Stimulated activated CD8-positive, alpha-beta memory T cell treated with anti-CD3 and anti-CD28 coated beads, Interleukin-15, amount 100 ng/mL, for 24 hours (primary cell): ENCODE results near the gene UVRAG.
"Not testable (repeated sequence)": the region's sequence is repeated elsewhere in the genome, so short reads cannot be mapped to it uniquely, and the experiment has no call there.

ENCODE experiments used
- DNase-seq: peaks from one replicate; pipeline ENCODE4 v3.0.0-alpha.2; 2020; ENCODE audit warnings: low read depth

Gene UVRAG

DNA sequence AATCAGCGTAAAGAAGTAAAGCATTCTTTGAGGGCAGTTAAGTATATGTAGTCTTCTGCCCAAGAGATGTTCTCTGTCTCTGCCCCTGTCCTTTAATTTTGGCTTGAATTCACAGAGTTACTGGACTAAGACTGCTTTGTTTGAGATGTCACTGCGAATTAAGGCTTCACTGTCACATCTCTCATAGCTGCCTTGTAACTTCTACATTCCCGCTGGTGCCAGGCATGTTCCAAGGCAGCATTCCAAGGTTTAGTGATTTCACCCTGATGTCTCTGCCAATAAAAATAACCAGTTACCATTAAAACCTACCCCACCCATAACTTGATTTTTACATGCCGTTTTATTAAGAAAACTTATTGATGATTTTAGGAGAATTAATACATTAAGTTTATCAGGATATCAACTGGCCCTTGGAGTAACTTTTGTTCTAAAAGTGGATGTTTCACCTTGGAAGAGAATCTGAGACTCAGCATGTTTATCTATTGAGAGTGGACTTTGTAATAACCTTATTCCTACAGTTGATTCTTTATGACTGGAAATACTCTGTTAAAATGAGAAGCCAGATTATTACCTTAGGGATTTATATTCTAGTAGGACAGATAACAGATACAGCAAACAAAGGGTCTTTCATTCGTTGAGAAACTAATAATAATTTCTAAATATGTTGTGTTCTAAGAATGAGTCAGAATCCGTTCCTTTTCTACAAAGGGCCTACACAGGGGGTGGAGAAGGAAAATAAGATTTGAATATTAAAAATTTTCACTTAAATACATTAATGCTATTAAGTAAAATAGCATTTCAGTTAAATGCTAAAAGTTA lies 110.2 kb downstream of the UVRAG start:
- no peak for DNase-seq

DNA sequence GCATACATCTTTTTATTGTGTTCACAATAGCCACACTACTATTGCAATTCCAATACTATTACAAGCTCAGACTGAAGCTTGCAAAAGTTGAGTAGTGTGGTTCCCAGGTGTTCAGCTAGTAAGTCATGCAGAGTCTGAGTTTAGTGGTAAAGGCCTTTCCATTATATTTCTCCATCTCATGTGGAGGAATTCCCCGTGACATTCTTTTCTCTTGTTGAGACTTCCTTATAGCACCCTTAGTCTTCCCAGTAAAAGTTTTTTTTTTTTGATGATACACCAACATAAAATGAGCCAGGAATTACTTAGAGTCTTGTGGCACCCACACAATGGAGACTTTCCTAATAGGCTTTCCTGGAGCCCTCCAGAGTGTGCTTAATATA lies 110.8 kb downstream of the UVRAG start:
- no peak for DNase-seq

DNA sequence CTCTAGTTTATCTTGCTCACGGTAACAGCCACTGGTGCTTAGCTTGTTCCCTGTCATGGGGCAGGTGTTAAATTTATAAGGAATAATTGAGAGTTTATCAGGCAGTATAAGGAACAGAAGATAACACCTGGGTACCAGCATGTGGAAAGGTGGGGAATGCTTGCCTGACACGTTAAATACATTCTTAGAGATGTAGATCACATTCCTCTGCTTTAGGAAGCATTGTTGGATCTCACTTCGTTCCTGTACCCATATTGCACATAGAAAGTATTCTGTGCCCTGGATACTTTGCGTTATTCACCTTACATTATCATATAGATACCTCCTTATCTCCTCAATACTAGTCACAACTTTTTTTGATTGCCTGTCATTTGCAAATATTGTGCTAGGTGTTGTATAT lies 114.7 kb downstream of the UVRAG start:
- DNase-seq = no peak

DNA sequence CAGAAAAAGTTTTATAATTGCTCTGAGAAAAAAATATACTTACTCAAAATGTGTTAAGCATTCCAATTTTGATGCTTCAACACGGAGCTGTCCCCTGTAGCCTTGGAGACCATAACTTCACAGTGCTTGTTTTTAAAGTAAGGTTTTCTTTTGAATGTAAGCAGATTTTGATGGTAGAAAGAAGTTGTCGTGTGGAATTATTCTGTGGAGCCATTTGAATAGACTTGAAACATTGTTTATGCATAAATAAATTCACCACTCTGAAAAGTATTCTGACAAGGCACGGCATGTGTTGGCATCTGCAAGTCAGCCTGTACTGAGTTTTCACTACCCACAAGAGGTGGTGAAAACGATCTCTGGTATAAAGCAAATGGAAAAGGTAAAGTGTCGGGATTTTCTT lies 115.5 kb downstream of the UVRAG start:
- DNase-seq = no peak

DNA sequence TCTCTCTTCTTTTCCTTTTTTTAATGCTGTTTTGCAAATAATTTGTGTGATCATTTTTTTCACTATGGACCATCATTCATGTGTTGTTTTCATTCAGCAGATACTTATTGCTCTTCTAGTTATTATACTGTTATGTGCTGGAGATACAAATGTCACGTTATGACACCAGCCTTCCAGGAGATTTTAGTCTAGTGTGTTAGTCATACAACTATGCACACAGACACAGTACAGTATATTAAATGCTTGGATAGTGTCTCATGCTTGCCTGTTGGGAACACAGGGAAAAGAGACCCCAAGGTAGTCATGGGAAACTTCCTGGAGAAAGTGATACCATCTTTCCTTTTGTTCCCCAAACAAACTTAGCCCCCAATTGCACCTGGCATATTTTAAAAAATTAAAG lies 116.1 kb downstream of the UVRAG start:
- DNase-seq = no peak

DNA sequence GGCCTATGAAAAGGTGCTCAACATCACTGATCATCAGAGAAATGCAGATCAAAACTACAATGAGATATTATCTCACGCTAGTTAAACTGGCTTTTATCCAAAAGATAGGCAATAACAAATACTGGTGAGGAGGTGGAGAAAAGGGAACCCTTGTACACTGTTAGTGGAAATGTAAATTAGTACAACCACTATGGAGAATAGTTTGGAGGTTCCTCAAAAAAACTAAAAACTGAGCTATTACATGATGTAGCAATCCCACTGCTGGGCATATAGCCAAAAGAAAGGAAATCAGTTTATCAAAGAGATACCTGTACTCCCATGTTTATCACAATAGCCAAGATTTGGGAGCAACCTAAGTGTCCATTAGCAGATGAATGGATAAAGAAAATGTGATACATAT lies 118.7 kb downstream of the UVRAG start:
- DNase-seq = not testable (repeated sequence)

DNA sequence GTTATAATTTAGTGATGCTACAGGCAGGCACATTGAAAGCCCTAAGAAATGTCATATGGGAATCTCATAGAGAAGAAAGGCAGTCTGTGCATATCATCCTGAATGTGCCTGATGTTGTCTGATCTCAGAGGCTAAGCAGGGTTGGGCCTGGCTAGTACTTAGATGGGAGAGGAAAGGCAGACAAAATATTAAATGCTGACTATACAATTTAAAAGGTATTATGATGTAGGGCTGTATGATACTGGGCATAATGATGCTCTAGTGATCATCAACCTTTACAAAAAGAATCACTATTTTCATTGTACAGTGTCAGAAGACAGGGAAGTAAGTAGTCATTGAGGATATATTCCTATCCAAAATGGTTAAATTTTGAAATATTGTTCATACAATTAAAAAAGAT lies 119.8 kb downstream of the UVRAG start:
- DNase-seq = no peak

DNA sequence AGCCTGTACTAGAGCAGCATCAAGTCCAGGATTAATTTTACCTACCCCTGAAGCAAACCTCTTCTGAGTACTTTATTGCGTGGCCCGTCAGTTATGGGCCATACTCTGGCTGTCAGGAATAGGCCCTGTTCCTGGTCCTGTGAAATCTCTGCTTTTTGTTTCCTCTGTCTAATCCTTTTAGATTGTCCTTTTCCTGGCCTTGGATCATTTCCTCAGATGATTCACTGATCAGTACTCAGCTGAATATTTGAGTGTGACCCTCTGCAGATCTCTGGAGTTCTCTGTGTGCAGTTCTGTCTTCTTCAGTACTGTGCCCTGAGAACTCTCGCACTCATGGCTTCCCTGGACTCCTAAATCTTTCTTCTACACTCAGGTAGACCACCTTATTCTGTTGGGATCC lies 123.5 kb downstream of the UVRAG start:
- DNase-seq = no peak

DNA sequence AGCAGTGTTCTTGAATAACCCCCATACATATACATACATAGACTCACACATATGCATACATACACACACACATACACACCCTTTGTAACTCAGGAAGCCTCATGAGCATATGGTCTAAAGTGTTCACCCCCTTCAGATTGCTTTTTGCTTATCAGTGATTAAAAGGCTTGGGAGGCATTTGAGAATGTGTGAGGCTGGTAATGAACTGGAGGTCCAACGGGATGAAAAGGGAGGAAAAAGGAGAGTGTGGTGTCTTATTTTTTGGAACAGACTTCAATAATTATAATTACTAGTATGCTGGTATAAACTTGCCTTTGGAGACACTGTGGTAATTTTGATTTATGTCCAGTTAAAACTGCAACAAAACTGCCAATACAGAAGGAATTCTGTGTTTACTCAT lies 124.5 kb downstream of the UVRAG start:
- DNase-seq = no peak

DNA sequence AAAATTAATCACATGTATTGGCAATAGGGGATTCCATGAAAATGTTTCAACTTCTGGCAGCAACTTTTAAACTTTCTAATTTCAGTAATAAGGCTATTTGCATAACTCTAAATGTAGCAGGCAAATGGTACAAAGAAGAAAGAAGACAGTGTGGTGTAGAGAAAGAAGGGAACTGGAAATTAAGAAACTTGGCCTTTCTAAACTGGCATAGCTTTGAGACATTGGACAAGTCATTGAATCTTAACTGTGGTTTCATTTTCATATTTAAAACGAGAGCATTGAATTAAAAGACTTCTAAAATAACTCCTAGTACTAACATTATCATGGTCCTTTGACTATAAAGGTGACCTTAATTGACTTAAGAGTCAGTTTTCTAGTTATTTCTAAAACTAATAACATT lies 125.0 kb downstream of the UVRAG start:
- DNase-seq = no peak

DNA sequence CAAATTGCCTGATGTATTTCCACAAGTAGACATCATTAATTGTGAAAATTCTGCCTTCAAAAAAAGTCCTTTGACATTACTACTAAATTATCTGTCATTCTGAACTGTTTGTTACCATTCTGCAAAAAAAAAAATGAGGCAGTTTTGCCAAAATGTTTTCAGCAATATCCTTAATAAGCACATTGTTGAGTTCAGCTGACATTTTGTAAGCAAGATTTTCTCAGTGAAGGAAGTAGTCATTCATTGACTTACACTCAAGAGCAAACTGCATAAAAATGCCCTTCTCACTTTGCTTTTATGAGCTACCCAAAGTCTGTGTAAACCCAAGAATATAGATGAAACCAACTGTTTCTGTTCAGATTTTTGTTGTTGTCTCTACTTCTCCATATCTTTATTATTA lies 125.9 kb downstream of the UVRAG start:
- no peak for DNase-seq

DNA sequence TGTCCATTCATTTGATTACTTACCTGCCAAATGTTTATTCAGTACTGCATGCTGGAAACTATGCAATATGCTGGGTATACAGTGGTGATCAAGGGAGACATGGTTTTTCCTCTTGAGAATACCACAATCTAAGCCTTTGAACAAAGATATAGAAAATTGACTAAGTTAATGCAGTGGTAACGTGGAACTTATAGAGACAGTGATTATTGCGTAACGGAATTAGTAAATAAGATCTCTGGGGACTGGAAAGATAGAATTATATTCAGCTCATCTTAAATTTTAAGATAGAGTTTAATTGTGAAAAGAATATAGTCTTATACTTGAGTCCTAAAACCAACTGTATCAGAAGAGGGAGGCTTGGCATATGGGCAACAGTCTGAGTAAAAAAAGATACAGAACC lies 129.5 kb downstream of the UVRAG start:
- no peak for DNase-seq

DNA sequence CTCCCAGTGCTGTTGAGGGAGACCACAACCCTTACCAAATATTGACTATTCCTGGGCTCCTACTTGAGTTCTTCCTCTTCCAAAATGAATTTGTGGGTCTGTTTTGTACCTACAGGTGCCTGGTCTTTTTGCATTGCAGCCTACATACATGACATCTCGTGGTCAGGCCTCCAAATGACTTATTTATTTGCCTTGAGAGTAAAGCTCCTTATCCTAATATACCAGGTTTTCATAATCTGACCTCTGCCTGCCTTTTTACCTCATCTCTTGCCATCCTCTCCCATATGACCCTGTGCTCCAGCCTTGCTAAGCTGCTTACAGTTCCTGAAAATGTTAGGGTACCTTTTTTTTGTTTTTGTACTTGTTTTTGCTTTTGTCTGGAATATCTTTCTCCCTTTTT lies 130.4 kb downstream of the UVRAG start:
- DNase-seq = no peak

DNA sequence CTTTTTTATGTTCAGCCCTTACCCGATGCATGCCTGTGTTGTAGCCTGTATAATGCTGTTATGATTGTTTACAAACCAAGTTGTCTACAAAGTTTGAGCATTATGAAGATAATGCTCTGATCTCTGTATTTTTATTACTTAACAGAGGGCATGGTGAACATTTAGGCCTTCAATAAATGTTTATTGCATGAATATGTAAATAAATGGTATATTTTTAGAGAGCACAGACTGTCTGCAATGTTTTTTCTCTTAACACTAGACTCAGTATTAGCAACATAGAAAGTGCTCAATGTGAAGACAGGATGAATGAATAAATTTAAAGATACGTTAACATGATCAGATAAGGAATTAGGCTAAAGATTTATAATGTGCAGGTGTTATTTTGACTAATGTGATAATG lies 130.9 kb downstream of the UVRAG start:
- no peak for DNase-seq

DNA sequence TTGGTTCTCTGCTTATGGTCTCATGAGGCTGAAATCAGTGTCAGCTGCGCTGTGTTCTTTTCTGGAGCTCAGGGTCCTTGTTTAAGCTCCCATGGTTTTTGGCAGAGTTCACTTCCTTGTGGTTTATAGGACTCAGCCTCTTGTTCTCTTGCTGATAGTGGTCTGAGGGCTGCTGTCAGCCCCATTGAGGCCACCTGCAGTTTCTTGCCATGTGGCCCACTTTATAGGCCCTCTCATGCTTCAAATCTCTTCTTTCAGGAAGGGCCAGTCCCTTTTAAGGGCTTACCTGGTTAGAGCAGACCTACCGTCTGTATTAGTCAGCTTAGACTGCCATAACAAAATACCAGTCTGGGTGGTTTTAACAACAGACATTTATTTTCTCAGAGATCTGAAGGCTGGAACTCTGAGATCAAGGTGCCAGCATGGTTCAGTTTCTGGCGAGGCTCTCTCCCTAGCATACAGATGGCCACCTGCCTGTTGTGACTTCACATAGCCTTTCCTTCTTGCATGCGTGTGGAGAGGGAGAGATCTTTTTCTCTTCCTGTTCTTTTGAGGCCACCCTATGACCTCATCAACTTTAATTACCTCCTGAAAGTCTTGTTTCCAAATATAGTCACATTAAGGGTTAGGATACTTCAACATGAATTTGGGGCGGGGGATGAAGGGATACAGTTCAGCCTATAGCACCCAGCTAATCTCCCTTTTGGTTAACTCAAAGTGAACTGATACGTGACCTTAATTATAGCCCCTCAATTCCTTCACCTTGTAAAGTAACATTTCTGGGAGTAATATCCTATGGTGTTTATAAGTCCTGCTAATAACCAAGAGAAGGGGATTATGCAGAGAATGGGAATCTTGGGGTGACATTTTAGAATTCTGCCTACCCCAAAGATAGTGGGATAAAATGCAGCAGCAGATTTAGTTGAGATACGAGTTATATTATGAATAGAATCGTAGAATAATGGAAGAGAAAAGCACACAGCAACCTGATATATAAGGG lies 131.8 kb downstream of the UVRAG start:
- no peak for DNase-seq

DNA sequence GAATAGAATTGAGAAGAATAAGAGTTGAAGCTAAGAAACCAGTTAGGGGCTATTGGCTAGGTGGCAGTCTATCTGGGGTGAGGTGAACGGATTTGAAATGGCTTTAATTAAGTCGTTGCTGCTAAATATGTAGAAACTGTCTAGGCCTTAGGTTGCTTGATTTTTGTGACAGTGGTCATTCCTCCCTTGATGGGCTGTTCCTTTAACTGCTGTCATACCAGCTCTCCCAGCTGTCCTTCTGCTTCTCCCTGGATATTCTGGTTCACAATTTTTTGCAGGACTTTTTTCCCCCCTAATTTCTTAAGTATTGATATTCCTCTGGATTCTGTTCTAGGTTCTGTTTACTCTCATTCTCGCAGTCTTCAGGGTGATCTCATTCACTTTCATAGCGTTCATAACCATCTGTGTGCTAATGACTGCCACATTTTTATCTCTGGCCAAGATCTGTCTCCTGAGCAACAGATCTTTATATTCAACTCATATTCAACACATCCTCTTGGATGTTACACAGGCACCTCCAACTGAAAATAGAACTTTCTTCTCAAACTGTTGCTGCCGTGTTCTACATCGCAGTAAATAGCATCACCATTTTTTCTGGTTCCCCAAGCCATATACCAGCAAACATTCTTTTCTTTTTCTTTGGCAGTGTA lies 134.1 kb downstream of the UVRAG start:
- DNase-seq = no peak

DNA sequence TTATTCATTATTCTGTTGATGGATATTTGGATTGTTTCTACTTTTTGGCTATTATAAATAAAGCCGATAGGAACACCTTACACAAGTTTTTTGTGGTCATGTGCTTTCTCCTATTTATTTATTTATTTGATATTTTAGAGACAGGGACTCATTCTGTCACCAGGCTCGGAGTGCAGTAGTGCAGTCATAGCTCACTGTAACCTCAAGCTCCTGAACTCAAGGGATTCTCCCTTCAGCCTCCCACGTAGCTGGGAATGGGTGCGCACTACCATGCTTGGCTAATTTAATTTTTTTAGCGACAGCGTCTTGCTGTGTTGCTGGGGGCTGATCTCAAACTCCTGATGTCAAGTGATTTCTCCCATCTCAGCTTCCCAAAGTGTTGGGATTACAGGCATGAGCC lies 135.1 kb downstream of the UVRAG start:
- DNase-seq = no peak

DNA sequence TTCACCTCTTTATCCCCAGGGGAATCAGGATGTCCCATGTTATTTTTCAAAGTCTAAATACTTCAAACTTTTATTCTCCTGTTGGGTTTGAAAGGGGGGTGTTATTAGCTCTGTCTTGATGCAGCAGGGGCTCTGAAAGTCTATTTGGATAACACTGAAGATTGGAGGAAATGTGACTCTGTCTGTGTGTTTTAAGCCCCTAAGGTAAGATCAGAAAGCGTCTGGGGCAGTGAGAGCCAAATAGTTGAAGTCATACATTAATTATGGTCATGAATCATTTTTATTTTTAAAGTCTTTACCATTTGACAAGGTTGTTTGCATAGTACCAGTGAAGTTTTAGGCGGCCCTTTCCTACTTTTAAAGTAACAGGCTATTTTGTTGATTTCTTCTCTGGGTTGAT lies 139.0 kb downstream of the UVRAG start:
- DNase-seq = no peak

DNA sequence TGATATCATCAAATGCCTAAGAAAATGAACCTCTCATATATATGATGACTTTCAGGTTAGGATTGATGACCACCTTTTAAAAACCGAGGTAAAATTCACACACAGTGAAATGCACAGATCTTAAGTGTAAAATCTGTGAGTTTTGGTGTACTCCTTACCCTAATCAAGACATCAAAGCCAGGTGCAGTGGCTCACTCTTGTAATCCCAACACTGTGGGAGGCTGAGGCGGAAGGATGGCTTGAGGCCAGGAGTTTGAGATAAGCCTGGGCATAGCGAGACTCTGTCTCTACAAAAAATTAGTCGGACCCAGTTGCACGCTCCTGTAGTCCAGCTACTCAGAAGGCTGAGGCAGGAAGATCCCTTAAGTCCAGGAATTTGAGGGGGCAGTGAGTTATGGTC lies 140.4 kb downstream of the UVRAG start:
- DNase-seq = no peak

DNA sequence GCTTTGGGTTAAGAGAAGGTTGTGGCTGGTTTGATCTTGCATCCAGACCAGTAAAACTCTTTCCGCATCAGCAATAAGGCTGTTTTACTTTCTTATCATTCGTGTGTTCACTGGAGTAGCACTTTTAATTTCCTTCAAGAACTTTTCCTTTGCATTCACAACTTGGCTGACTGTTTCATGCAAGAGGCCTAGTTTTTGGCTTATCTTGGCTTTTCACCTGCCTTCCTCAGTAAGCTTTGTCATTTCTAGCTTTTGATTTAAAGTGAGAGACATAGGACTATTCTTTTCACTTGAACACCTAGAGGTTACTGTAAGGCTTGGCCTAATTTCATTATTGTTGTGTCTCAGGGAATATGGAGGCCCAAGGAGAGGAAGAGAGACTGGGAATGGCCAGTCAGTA lies 144.5 kb downstream of the UVRAG start:
- DNase-seq = no peak

DNA sequence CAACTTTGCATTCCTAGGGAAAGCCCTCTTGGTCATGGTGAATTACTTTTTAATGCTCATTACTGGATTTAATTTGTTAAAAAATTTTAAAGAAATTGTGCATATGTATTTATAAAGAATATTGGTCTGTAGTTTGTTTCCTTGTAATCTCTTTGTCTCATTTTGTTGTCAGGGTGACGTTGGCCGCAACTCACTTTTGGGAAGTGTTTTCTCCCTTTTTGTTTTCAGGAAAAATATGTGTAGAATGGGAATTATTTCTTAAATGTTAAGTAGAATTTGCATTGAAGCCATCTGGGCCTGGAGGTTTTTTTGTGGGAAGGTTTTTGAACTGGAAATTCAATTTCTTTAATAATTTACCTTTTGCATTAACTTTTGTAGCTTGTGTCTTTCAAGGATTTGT lies 149.1 kb downstream of the UVRAG start:
- DNase-seq = no peak

DNA sequence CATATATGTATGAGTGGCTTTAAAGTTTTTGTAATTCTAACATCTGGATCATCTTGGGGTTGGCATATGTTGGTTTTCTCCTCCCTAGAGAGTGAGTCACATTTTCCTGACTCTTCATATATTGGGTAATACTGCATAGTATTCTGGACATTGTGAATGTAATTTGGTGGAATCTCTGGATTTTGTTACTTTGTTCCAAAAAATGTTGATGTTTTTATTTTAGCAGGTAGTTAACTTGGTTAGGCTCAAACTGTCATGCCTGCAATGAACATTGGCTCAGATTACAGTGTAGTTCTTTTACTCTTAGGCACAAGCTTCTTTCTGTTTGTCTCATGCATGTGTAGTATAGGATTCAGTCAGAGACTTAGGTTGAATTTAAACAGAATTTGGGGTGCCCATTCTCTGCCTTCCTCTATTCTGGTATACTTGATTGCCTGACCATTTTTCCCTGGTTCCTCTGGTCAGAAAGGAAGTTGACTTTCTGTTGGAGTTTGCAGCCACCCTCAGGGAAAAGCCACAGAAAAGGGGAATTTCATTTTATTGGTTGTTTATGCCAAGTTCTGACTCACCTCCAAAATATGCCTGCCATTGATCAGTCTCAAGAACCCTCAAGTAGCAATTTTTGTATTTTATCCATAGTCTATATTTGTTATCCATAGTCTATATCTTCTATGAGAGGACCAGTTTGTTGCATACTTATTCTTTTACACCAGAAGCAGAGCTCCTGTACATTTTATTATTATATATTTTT lies 151.7 kb downstream of the UVRAG start:
- no peak for DNase-seq
